ENCODE results near the gene C1QTNF6. TPM values are rescaled to one million over a fixed set of nuclear protein-coding genes. Genes with fewer than 3 reads are reported as not detected.

Gene C1QTNF6
- total RNA-seq, 1 experiment from 2014 or later = 7.4 TPM

- intact Hi-C loops (cut with micrococcal nuclease; ENCODE audit: unreplicated experiment) = no loop called here
- no peak overlapping the region for H3K4me3 ChIP-seq (ENCODE audit: low read depth, low read length)
These were observed 6.4 kb downstream of the C1QTNF6 start for GRCh38 chr22:37181681-37182080.

GRCh38 chr22:37180531-37181231, 7.4 kb downstream of the C1QTNF6 start:
- TF ChIP-seq CTCF (IDR thresholded peaks at IDR 0.05; ENCODE audit: insufficient read depth in 1 of 2, low read depth in 1 of 2, low read length in 1 of 2, severe bottlenecking in 1 of 2, unreplicated experiment in 1 of 2) = no peak
- H3K27ac Mint-ChIP-seq (ENCODE audit: unreplicated experiment) = no peak overlapping the region
- Histone ChIP-seq H3K4me3 (ENCODE audit: low read depth, low read length) (no peak overlapping the region), H3K4me1 (peaks cover 9% of the 10 kb centered on the region; the same call in 1 of the 2 replicates), H3K9me3 (no peaks in the 10 kb centered on the region), H3K36me3 (ENCODE audit: control insufficient read depth, insufficient read depth, low read length) (no peaks in the 10 kb centered on the region), H3K27me3 (replicated peaks; ENCODE audit: control insufficient read depth, insufficient read depth, low read length) (no peaks in the 10 kb centered on the region)
- intact Hi-C loops (cut with micrococcal nuclease; ENCODE audit: unreplicated experiment) = no loop called here
- no peaks in the 10 kb centered on the region for H3K27me3 Mint-ChIP-seq (ENCODE audit: insufficient read depth, unreplicated experiment)
- POLR2A ChIA-PET = no interaction called here
- H3K9me3 Mint-ChIP-seq (ENCODE audit: unreplicated experiment) = no peaks in the 10 kb centered on the region
- CTCF ChIA-PET = no interaction called here
- DNase-seq = no peak
- H3K4me1 Mint-ChIP-seq (ENCODE audit: low read depth, unreplicated experiment) = peaks cover under 1% of the 10 kb centered on the region
- no TSS peak for BruUV-seq (replicated peaks)
- no peak overlapping the region for H3K4me3 Mint-ChIP-seq (ENCODE audit: unreplicated experiment)
- H3K36me3 Mint-ChIP-seq (ENCODE audit: insufficient read depth, unreplicated experiment) = peaks cover 12% of the 10 kb centered on the region

More at GRCh38 chr22:37181681-37182080, 6.4 kb downstream of the C1QTNF6 start:
- no peaks in the 10 kb centered on the region for H3K9me3 ChIP-seq
- Mint-ChIP-seq H3K4me3 (ENCODE audit: unreplicated experiment) (no peak overlapping the region), H3K36me3 (ENCODE audit: insufficient read depth, unreplicated experiment) (peaks cover 12% of the 10 kb centered on the region), H3K27ac (ENCODE audit: unreplicated experiment) (no peak overlapping the region), H3K9me3 (ENCODE audit: unreplicated experiment) (no peaks in the 10 kb centered on the region), H3K4me1 (ENCODE audit: low read depth, unreplicated experiment) (peaks cover 9% of the 10 kb centered on the region), H3K27me3 (ENCODE audit: insufficient read depth, unreplicated experiment) (no peaks in the 10 kb centered on the region)
- DNase-seq = no peak
- no peaks in the 10 kb centered on the region for H3K27me3 ChIP-seq (replicated peaks; ENCODE audit: control insufficient read depth, insufficient read depth, low read length)
- peaks cover 9% of the 10 kb centered on the region; the same call in 1 of the 2 replicates for H3K4me1 ChIP-seq
- no peak for TF ChIP-seq CTCF (IDR thresholded peaks at IDR 0.05; ENCODE audit: insufficient read depth in 1 of 2, low read depth in 1 of 2, low read length in 1 of 2, severe bottlenecking in 1 of 2, unreplicated experiment in 1 of 2)
- ChIA-PET POLR2A (no interaction called here), CTCF (no interaction called here)
- BruUV-seq (replicated peaks) = no TSS peak
- H3K36me3 ChIP-seq (ENCODE audit: control insufficient read depth, insufficient read depth, low read length) = no peaks in the 10 kb centered on the region

- intact Hi-C loops (cut with micrococcal nuclease; ENCODE audit: unreplicated experiment) = no loop called here
- Histone ChIP-seq H3K27me3 (replicated peaks; ENCODE audit: control insufficient read depth, insufficient read depth, low read length) (no peaks in the 10 kb centered on the region), H3K4me1 (peaks cover 9% of the 10 kb centered on the region; the same call in 1 of the 2 replicates), H3K9me3 (no peaks in the 10 kb centered on the region), H3K36me3 (ENCODE audit: control insufficient read depth, insufficient read depth, low read length) (no peaks in the 10 kb centered on the region), H3K4me3 (ENCODE audit: low read depth, low read length) (no peak overlapping the region)
- TF ChIP-seq CTCF (IDR thresholded peaks at IDR 0.05; ENCODE audit: insufficient read depth in 1 of 2, low read depth in 1 of 2, low read length in 1 of 2, severe bottlenecking in 1 of 2, unreplicated experiment in 1 of 2) = no peak
- Mint-ChIP-seq H3K27ac (ENCODE audit: unreplicated experiment) (no peak overlapping the region), H3K4me1 (ENCODE audit: low read depth, unreplicated experiment) (no peaks in the 10 kb centered on the region), H3K27me3 (ENCODE audit: insufficient read depth, unreplicated experiment) (no peaks in the 10 kb centered on the region), H3K4me3 (ENCODE audit: unreplicated experiment) (no peak overlapping the region), H3K36me3 (ENCODE audit: insufficient read depth, unreplicated experiment) (peaks cover 6% of the 10 kb centered on the region), H3K9me3 (ENCODE audit: unreplicated experiment) (no peaks in the 10 kb centered on the region)
- ChIA-PET CTCF (no interaction called here), POLR2A (no interaction called here)
- no TSS peak for BruUV-seq (replicated peaks)
- DNase-seq = no peak
These were observed 8.2 kb downstream of the C1QTNF6 start for GRCh38 chr22:37179622-37180420.
